Liver (tissue), 9 donors: ENCODE measurements around the gene IP6K3. TPM values are rescaled to one million over a fixed set of nuclear protein-coding genes. Genes with fewer than 3 reads are reported as not detected.

ENCODE experiments used
- DNase-seq: peaks from one replicate; pipeline ENCODE4 v3.0.0-alpha.2; 2017; ENCODE audit warnings: low spot score
- H3K27ac ChIP-seq, 2 donors: one replicate each; pipeline ENCODE4 v1.7.0; 2013; ENCODE audit warnings: inconsistent platforms in 2 of 2, low read length in 2 of 2, control low read depth in 1 of 2, low read depth in 1 of 2, mild to moderate bottlenecking in 1 of 2
- H3K27me3 ChIP-seq, 4 donors: one replicate each; pipeline versions ENCODE4 v1.6.1 to v1.7.0; 2013; ENCODE audit warnings: low read length in 3 of 4, inconsistent platforms in 1 of 4, mild to moderate bottlenecking in 1 of 4, moderate library complexity in 1 of 4; ENCODE audit not compliant: control insufficient read depth in 4 of 4, insufficient read depth in 4 of 4
- H3K36me3 ChIP-seq, 4 donors: one replicate each; pipeline versions ENCODE4 v1.6.1 to v1.7.0; 2013; ENCODE audit warnings: low read length in 3 of 4, mild to moderate bottlenecking in 3 of 4, low read depth in 1 of 4, moderate library complexity in 1 of 4; ENCODE audit not compliant: control insufficient read depth in 4 of 4, insufficient read depth in 3 of 4
- H3K4me1 ChIP-seq, 4 donors: one replicate each; pipeline versions ENCODE4 v1.6.1 to v1.7.0; 2013; ENCODE audit warnings: low read length in 3 of 4, mild to moderate bottlenecking in 3 of 4, moderate library complexity in 1 of 4; ENCODE audit not compliant: control insufficient read depth in 4 of 4, insufficient read depth in 4 of 4
- H3K4me3 ChIP-seq, 3 donors: one replicate each; pipeline versions ENCODE4 v1.6.1 to v1.7.0; 2013; ENCODE audit warnings: low read length in 3 of 3, control low read depth in 1 of 3, low read depth in 1 of 3, mild to moderate bottlenecking in 1 of 3
- H3K9ac ChIP-seq, 2 donors: one replicate each; pipeline ENCODE4 v1.7.0; 2013; ENCODE audit warnings: low read length in 2 of 2, mild to moderate bottlenecking in 2 of 2, moderate library complexity in 2 of 2, control low read depth in 1 of 2, low read depth in 1 of 2
- H3K9me3 ChIP-seq, 4 donors: one replicate each; pipeline versions ENCODE4 v1.6.1 to v1.7.0; 2013; ENCODE audit warnings: low read length in 3 of 4; ENCODE audit not compliant: control insufficient read depth in 4 of 4
- FOXA2 ChIP-seq: IDR thresholded peaks from 2 replicates; pipeline ENCODE4 v1.6.1; 2016; ENCODE audit warnings: antibody characterized with exemption
- HNF4A ChIP-seq, 2 donors: conservative IDR thresholded peaks; 2 replicates each; pipeline ENCODE4 v1.6.1; 2016; ENCODE audit warnings: antibody characterized with exemption in 2 of 2, mild to moderate bottlenecking in 2 of 2
- JUND ChIP-seq, 2 donors: IDR thresholded peaks; 2 replicates each; pipeline ENCODE4 v1.6.1; 2016; ENCODE audit warnings: antibody characterized with exemption in 2 of 2
- RAD21 ChIP-seq, 2 donors: IDR thresholded peaks; 2 replicates each; pipeline ENCODE4 v1.6.1; 2016; ENCODE audit warnings: antibody characterized with exemption in 2 of 2, mild to moderate bottlenecking in 2 of 2
- SP1 ChIP-seq: IDR thresholded peaks from 2 replicates; pipeline ENCODE4 v1.6.1; 2018; ENCODE audit warnings: antibody characterized with exemption, mild to moderate bottlenecking
- TAF1 ChIP-seq: conservative IDR thresholded peaks from 2 replicates; pipeline ENCODE4 v1.6.1; 2016; ENCODE audit warnings: antibody characterized with exemption, mild to moderate bottlenecking
- YY1 ChIP-seq: IDR thresholded peaks from 2 replicates; pipeline ENCODE4 v1.6.1; 2016; ENCODE audit warnings: antibody characterized with exemption, mild to moderate bottlenecking
- WGBS: extraction: QIAGEN DNeasy Blood & Tissue Kit; methylation state at CpG from one replicate; pipeline ENCODE4 v1.1.7; 2013; 5-methylcytosine and 5-hydroxymethylcytosine counted together
- polyA plus RNA-seq, 2 donors: library from polyadenylated mRNA; stranded (reverse) in 1 of 2; unstranded in 1 of 2; fragments of 200-250 nt in 1 of 2; fragments of >200 nt in 1 of 2; fragmentation: Nextera tagmentation in 1 of 2; extraction: Ambion mirVana in 1 of 2; gene quantifications; one replicate each; pipeline versions ENCODE4 v1.2.1 to v1.2.3, GENCODE V29; 2013 to 2015
- total RNA-seq, 2 donors: library from RNA; depleted of rRNA; stranded (reverse); fragments of >200 nt; gene quantifications; one replicate each; pipeline ENCODE4 v1.2.3, GENCODE V29; 2014
- TF ChIP-seq, protein P1 (sequence below): IDR thresholded peaks from 2 replicates; pipeline ENCODE4 v1.6.1; 2016; ENCODE audit warnings: antibody characterized with exemption
- TF ChIP-seq, protein P2 (sequence below): IDR thresholded peaks from 2 replicates; pipeline ENCODE4 v1.6.1; 2016; ENCODE audit warnings: antibody characterized with exemption
- TF ChIP-seq, protein P3 (sequence below): fragments of 150-350 bp; IDR thresholded peaks from 2 replicates; pipeline ENCODE4 v1.5.1; 2017; ENCODE audit warnings: improper control_type of control experiment, low read depth, low read length; ENCODE audit not compliant: missing input control
- TF ChIP-seq, protein P4 (sequence below): IDR thresholded peaks from 2 replicates; pipeline ENCODE4 v1.6.1; 2016; ENCODE audit warnings: antibody characterized with exemption, mild to moderate bottlenecking
- TF ChIP-seq, protein P5 (sequence below): IDR thresholded peaks from 2 replicates; pipeline ENCODE4 v1.6.1; 2016; ENCODE audit warnings: antibody characterized with exemption
- donor health status: healthy.
- donor health status: healthy.
- donor health status: healthy.
- donor health status: healthy.
- donor health status: healthy.

The IP6K3 gene
- total and polyA plus RNA-seq, 4 donors = 1.5 to 12.9 (median 6.7) TPM

DNA sequence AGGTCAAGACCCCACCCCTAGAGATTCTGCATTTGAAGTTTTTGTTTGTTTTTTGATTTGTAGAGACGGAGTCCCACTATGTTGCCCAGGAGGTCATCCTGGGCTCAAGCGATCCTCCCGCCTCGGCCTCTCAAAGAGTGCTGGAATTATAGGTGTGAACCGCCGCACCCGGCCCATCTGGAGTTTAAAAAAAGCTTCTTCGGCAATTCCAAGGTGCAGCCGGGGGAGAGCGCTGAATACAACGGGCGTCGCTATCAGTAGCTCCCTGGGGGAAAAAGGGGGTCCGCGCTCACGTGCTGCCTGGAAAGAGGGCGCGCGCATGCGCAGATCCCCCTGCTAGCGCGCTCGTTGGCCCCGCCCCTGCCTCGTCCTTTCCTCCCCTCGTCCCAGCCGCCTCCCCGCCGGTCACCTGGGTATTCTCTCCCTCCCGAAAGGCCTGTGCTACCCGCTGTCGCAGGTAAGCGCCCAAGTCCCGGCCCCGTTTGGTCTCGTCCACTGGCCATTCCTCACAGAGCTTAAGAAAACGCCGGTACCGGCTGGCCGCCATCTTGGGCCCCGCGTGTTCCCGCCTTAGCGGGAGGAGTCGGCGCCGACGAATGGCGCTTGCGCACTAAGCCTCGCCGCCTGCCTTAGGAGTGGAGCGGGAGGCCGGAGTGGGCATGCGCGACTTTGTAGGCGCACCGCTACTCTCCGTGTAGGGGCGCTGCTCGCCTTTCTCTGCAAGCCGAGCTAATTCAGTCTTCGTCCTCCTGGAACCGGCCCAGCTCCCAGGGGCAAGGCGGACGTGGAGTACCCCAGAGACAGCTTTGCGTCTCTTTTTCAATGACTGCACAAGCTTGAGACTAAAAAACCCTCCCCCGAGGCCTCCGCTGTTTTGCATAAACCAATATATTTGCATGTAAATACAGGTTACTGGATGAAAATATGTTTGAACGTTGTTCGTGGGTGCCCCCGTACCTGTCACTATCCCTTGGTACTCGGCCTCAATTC is 35.3 kb downstream of the IP6K3 start, which contains the start of gene UQCC2:
TSS of gene UQCC2 (minus strand) at position 561 of the 990 bp plus-strand sequence. CDS start at position 547, 14 bp downstream.
- 1% methylated on average over 73 of the region's 73 CpGs for WGBS
- peaks cover 0 to 19% (median 15%) of the 10 kb centered on the region in 4 donors for H3K4me1 ChIP-seq
- no peaks in the 10 kb centered on the region for H3K9me3 ChIP-seq
- DNase-seq = peak; percentile 95
- no peak for TF ChIP-seq FOXA2
- no peak for TF ChIP-seq HNF4A (conservative IDR thresholded peaks at IDR 0.05)
- peak in 1 of 2 donors; percentile 20 for TF ChIP-seq JUND (IDR thresholded peaks at IDR 0.05)
- TF ChIP-seq RAD21 (IDR thresholded peaks at IDR 0.05) = peak; percentile 91 to 94
- TF ChIP-seq, protein P1, sequence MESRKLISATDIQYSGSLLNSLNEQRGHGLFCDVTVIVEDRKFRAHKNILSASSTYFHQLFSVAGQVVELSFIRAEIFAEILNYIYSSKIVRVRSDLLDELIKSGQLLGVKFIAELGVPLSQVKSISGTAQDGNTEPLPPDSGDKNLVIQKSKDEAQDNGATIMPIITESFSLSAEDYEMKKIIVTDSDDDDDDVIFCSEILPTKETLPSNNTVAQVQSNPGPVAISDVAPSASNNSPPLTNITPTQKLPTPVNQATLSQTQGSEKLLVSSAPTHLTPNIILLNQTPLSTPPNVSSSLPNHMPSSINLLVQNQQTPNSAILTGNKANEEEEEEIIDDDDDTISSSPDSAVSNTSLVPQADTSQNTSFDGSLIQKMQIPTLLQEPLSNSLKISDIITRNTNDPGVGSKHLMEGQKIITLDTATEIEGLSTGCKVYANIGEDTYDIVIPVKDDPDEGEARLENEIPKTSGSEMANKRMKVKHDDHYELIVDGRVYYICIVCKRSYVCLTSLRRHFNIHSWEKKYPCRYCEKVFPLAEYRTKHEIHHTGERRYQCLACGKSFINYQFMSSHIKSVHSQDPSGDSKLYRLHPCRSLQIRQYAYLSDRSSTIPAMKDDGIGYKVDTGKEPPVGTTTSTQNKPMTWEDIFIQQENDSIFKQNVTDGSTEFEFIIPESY = peak; percentile 40
- TF ChIP-seq, protein P2, sequence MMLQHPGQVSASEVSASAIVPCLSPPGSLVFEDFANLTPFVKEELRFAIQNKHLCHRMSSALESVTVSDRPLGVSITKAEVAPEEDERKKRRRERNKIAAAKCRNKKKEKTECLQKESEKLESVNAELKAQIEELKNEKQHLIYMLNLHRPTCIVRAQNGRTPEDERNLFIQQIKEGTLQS = no peak
- TF ChIP-seq, protein P3, sequence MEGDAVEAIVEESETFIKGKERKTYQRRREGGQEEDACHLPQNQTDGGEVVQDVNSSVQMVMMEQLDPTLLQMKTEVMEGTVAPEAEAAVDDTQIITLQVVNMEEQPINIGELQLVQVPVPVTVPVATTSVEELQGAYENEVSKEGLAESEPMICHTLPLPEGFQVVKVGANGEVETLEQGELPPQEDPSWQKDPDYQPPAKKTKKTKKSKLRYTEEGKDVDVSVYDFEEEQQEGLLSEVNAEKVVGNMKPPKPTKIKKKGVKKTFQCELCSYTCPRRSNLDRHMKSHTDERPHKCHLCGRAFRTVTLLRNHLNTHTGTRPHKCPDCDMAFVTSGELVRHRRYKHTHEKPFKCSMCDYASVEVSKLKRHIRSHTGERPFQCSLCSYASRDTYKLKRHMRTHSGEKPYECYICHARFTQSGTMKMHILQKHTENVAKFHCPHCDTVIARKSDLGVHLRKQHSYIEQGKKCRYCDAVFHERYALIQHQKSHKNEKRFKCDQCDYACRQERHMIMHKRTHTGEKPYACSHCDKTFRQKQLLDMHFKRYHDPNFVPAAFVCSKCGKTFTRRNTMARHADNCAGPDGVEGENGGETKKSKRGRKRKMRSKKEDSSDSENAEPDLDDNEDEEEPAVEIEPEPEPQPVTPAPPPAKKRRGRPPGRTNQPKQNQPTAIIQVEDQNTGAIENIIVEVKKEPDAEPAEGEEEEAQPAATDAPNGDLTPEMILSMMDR = peak; percentile 57
- peak; percentile 99 for TF ChIP-seq YY1
- TF ChIP-seq, protein P4, sequence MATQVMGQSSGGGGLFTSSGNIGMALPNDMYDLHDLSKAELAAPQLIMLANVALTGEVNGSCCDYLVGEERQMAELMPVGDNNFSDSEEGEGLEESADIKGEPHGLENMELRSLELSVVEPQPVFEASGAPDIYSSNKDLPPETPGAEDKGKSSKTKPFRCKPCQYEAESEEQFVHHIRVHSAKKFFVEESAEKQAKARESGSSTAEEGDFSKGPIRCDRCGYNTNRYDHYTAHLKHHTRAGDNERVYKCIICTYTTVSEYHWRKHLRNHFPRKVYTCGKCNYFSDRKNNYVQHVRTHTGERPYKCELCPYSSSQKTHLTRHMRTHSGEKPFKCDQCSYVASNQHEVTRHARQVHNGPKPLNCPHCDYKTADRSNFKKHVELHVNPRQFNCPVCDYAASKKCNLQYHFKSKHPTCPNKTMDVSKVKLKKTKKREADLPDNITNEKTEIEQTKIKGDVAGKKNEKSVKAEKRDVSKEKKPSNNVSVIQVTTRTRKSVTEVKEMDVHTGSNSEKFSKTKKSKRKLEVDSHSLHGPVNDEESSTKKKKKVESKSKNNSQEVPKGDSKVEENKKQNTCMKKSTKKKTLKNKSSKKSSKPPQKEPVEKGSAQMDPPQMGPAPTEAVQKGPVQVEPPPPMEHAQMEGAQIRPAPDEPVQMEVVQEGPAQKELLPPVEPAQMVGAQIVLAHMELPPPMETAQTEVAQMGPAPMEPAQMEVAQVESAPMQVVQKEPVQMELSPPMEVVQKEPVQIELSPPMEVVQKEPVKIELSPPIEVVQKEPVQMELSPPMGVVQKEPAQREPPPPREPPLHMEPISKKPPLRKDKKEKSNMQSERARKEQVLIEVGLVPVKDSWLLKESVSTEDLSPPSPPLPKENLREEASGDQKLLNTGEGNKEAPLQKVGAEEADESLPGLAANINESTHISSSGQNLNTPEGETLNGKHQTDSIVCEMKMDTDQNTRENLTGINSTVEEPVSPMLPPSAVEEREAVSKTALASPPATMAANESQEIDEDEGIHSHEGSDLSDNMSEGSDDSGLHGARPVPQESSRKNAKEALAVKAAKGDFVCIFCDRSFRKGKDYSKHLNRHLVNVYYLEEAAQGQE = peak; percentile 53
- peak; percentile 19 for TF ChIP-seq SP1
- peak; percentile 55 for TF ChIP-seq TAF1
- TF ChIP-seq, protein P5, sequence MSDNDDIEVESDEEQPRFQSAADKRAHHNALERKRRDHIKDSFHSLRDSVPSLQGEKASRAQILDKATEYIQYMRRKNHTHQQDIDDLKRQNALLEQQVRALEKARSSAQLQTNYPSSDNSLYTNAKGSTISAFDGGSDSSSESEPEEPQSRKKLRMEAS = peak; percentile 54
- peak within 1 kb of the TSS; percentile 45 to 54 for H3K9ac ChIP-seq
- peak within 1 kb of the TSS; percentile 91 to 98 for H3K27ac ChIP-seq
- H3K27me3 ChIP-seq = no peaks in the 10 kb centered on the region
- peak within 1 kb of the TSS; percentile 68 to 92 (median 85) for H3K4me3 ChIP-seq
- H3K36me3 ChIP-seq = peaks cover 0 to 8% (median 2%) of the 10 kb centered on the region in 4 donors
